Measurements from ENCODE around the gene MYO5B. TPM values are rescaled to one million over a fixed set of nuclear protein-coding genes. Genes with fewer than 3 reads are reported as not detected.

MYO5B gene
- 0.17 TPM in 1 of 2 replicates, not detected in the other for total RNA-seq

GRCh38 chr18:50194631-50195532 is at the start of gene MYO5B:
TSS of gene MYO5B (minus strand) at chr18:50195147. CDS start at chr18:50194793, 354 bp downstream.

GRCh38 chr18:49813319-49814146 is 381.4 kb downstream of the MYO5B start, which contains the start of gene ACAA2:
TSS of gene ACAA2 (minus strand) at chr18:49813533. CDS start at chr18:49813484, 49 bp downstream.

Other genes with a start within 250 kb of the MYO5B start
- gene CFAP53, start 71.3 kb upstream of the MYO5B start, total RNA-seq, result under 0.01 and 0.17 TPM in 2 replicates
- gene MBD1, start 86.4 kb upstream of the MYO5B start, total RNA-seq, result 41.7 and 43.2 TPM in 2 replicates
- gene CXXC1, start 92.5 kb upstream of the MYO5B start, total RNA-seq, result 29.9 and 36.8 TPM in 2 replicates
- 1.8 and 2.2 TPM in 2 replicates for gene SKA1, start 179.9 kb upstream of the MYO5B start, total RNA-seq